ENCODE measurements around the gene OCRL. TPM values are rescaled to one million over a fixed set of nuclear protein-coding genes. Genes with fewer than 3 reads are reported as not detected.

The OCRL gene
- total RNA-seq, 1 experiment from 2014 or later: 24.2 TPM

DNA sequence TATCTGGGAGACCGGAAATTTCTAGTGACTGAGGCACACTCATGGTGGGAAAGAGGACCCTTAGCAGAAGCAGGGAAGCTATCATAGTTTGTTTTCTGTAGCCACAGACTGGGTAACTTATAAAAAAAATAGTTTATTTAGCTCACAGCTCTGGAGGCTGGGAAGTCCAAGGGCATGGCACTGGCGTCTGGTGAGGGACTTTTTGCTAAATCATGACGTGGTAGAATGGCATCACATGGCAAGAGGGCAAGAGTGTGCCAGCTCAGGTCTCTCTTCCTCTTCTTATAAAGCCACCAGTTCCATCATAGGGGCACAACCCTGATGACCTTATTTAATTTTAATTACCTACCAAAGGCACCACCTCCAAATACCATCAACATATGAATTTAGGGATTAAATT, 101.4 kb downstream of the OCRL start:
- POLR2A ChIA-PET: no interaction called here
- Histone ChIP-seq H3K9me3 (no peaks in the 10 kb centered on the region), H3K27me3 (replicated peaks; ENCODE audit: control insufficient read depth, insufficient read depth, low read length) (no peaks in the 10 kb centered on the region), H3K4me3 (ENCODE audit: low read depth, low read length) (no peak overlapping the region), H3K36me3 (ENCODE audit: control insufficient read depth, insufficient read depth, low read length) (no peaks in the 10 kb centered on the region), H3K4me1 (no peaks in the 10 kb centered on the region)
- TF ChIP-seq, protein P1, sequence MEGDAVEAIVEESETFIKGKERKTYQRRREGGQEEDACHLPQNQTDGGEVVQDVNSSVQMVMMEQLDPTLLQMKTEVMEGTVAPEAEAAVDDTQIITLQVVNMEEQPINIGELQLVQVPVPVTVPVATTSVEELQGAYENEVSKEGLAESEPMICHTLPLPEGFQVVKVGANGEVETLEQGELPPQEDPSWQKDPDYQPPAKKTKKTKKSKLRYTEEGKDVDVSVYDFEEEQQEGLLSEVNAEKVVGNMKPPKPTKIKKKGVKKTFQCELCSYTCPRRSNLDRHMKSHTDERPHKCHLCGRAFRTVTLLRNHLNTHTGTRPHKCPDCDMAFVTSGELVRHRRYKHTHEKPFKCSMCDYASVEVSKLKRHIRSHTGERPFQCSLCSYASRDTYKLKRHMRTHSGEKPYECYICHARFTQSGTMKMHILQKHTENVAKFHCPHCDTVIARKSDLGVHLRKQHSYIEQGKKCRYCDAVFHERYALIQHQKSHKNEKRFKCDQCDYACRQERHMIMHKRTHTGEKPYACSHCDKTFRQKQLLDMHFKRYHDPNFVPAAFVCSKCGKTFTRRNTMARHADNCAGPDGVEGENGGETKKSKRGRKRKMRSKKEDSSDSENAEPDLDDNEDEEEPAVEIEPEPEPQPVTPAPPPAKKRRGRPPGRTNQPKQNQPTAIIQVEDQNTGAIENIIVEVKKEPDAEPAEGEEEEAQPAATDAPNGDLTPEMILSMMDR (IDR thresholded peaks at IDR 0.05; ENCODE audit: insufficient read depth in 1 of 2, low read depth in 1 of 2, low read length in 1 of 2, severe bottlenecking in 1 of 2, unreplicated experiment in 1 of 2): no peak
- Mint-ChIP-seq H3K36me3 (ENCODE audit: insufficient read depth, unreplicated experiment) (no peaks in the 10 kb centered on the region), H3K27ac (ENCODE audit: unreplicated experiment) (no peak overlapping the region), H3K4me1 (ENCODE audit: low read depth, unreplicated experiment) (no peaks in the 10 kb centered on the region), H3K4me3 (ENCODE audit: unreplicated experiment) (no peak overlapping the region), H3K9me3 (ENCODE audit: unreplicated experiment) (no peaks in the 10 kb centered on the region), H3K27me3 (ENCODE audit: insufficient read depth, unreplicated experiment) (no peaks in the 10 kb centered on the region)
- no TSS peak for BruUV-seq (replicated peaks)
- DNase-seq: no peak
- intact Hi-C loops (cut with micrococcal nuclease; ENCODE audit: unreplicated experiment): no loop called here
- CTCF ChIA-PET: no interaction called here

DNA sequence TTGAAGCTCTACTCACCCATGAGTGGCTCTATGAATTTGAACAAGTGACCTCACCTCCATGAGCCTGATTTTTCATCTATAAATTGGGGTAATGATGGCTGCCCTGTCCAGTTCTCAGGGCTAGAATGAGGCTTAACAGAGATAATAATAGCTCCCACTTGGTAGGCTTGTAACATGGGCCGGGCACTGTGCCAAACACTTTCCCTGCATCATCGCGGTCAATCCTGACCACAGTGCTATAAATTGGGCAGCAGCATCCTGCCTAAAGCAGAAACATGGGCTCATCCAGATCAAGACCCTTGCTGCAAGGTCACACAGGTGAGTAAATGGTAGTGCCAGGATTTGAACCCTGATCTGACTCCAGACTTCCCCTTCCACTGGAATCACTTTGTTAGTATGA, 101.9 kb downstream of the OCRL start:
- H3K4me3 Mint-ChIP-seq (ENCODE audit: unreplicated experiment): no peak overlapping the region
- Histone ChIP-seq H3K36me3 (ENCODE audit: control insufficient read depth, insufficient read depth, low read length) (no peaks in the 10 kb centered on the region), H3K9me3 (no peaks in the 10 kb centered on the region), H3K4me1 (no peaks in the 10 kb centered on the region), H3K4me3 (ENCODE audit: low read depth, low read length) (no peak overlapping the region), H3K27me3 (replicated peaks; ENCODE audit: control insufficient read depth, insufficient read depth, low read length) (no peaks in the 10 kb centered on the region)
- no peaks in the 10 kb centered on the region for H3K27me3 Mint-ChIP-seq (ENCODE audit: insufficient read depth, unreplicated experiment)
- POLR2A ChIA-PET: no interaction called here
- no peak overlapping the region for H3K27ac Mint-ChIP-seq (ENCODE audit: unreplicated experiment)
- DNase-seq: no peak
- BruUV-seq (replicated peaks): no TSS peak
- CTCF ChIA-PET: no interaction called here
- no peaks in the 10 kb centered on the region for H3K4me1 Mint-ChIP-seq (ENCODE audit: low read depth, unreplicated experiment)
- no peaks in the 10 kb centered on the region for H3K9me3 Mint-ChIP-seq (ENCODE audit: unreplicated experiment)
- H3K36me3 Mint-ChIP-seq (ENCODE audit: insufficient read depth, unreplicated experiment): no peaks in the 10 kb centered on the region
- TF ChIP-seq, protein P1 (IDR thresholded peaks at IDR 0.05; ENCODE audit: insufficient read depth in 1 of 2, low read depth in 1 of 2, low read length in 1 of 2, severe bottlenecking in 1 of 2, unreplicated experiment in 1 of 2): no peak
- intact Hi-C loops (cut with micrococcal nuclease; ENCODE audit: unreplicated experiment): no loop called here

Other genes with a start within 250 kb of the OCRL start
- gene SMARCA1, start 16.8 kb upstream of the OCRL start, total RNA-seq (2022): 34.5 and 36.0 TPM in 2 replicates
- gene APLN, start 114.7 kb downstream of the OCRL start, total RNA-seq (2022): 0.09 and 0.20 TPM in 2 replicates
- 0.32 TPM in 2 replicates for gene XPNPEP2, start 198.7 kb downstream of the OCRL start, total RNA-seq (2022)
- gene SASH3, start 239.7 kb downstream of the OCRL start, total RNA-seq (2022): not detected in 2 replicates